T1000 (cell line): Measurements from ENCODE around the gene DDI2.

Experiments used
- DNase-seq: peaks from one replicate; lab custom pipeline; 2025; ENCODE audit warnings: mixed read lengths; lab: John Stamatoyannopoulos, UW

The DDI2 gene

GRCh38 chr1:15702722-15703550, 85.7 kb downstream of the DDI2 start:
- DNase-seq: no peak

- no peak for DNase-seq
Observed at GRCh38 chr1:15703562-15703961, 86.3 kb downstream of the DDI2 start.

GRCh38 chr1:15704526-15705183, 87.4 kb downstream of the DDI2 start:
- DNase-seq: no peak

- no peak for DNase-seq
Observed at GRCh38 chr1:15705184-15705566, 87.9 kb downstream of the DDI2 start.

- DNase-seq: no peak
Observed at GRCh38 chr1:15706751-15707150, 89.5 kb downstream of the DDI2 start.

GRCh38 chr1:15707239-15707925, 90.1 kb downstream of the DDI2 start:
- DNase-seq: no peak

GRCh38 chr1:15708486-15709137, 91.4 kb downstream of the DDI2 start:
- DNase-seq: no peak

DNA sequence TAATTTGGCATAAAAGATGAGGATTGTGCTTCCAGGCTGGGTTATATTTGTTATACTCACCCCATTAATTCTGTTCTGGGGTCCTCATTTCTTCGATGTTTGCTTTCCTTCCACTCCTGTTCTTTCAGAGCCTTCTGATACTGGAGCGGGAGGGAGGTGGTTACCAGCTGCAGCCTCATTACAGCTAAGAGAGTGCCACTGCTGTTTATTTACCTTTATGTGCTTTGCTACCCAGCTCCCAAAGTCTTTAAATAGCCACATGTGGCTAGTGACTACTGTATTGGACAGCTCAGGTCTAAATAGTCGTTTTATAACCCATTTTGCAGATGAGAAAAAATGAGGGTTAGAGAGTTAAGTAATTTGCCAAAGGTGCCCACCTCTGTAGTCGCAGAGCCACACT, 92.0 kb downstream of the DDI2 start:
- DNase-seq: no peak

GRCh38 chr1:15712168-15712567, 94.9 kb downstream of the DDI2 start:
- DNase-seq: no peak

DNA sequence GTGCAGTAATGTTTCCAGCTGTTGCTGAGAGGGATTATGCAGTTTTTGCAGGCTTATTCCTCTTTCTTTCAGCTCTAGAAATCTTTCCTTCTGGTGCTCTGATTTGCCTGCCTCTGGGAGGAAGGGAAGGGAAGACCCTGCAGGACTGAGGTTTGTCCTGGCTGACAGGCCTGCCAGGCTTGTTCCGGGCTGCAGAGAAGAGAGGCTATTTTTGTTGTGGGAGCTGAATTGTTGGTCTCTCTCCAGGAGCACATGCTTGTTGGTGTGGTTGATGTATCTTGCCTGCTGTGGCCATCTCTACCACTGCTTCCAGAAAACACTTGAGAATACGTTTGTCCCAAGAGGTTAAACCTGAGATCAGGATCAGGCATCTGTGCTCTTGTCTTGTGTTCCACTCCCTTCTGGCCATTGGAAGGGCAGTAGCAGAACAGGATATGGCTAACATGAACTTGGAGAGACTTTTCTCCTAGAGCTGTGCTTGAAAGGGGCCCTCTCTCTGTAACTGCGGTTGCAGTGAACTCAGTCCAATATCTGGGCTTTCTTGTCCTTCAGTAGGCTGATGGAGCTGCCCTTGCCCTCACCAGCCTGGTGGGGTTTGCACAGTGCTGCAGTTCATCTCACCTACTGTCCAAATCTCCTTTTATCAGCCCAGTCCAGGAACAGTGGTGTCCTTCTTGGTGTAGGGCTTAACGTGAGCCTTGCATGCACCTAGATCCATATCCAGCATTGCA, 97.3 kb downstream of the DDI2 start:
- DNase-seq: no peak

- no peak for DNase-seq
Observed at GRCh38 chr1:15717418-15718125, 100.3 kb downstream of the DDI2 start.

DNA sequence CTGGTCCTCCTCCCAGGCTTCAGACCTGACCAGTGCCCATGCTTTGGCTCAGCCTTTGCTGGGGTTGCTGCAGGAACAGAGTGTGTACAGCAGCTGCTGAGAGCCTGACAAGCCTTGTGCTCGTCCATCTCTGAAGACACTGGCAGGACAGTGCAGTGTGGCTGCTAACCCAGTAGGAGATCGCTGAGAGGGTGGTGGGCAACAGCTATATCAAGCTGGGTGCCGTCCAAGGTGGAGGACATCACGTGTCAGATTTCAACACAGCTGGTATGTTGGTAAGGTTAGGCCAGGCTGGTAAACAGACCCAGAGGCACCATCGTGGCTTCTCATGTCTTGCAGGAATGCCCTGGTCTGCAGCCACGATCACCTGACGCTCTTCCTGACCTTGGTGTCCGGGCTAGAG, 100.9 kb downstream of the DDI2 start:
- no peak for DNase-seq
